ENCODE measurements around the gene BTRC.

DNA sequence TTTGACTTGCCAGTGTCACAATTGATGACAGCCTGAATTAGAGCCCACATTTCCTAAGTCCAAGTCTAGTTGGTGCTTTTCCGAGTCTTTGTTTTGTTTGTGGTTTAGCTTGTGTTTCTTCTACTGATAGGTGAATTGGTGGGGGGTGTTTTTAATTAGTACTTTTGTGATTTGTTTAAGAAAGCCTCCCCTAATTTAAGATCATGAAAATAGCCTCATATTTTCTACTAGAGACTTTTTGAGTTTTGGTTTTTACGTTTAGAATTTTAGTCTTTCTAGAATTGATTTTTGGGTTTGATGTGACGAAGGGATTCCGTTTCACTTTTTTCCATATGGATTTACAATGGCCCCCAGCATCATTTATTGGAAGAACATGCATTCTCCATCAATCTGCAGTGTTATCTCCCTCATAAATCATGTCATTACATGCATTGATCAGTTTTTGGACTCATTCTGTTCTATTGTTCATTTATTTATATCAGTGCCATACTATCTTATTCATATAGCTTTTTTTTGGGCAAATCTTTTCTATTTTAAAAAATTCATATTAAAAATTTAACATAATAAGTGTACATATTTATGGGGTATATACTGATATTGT, 32.8 kb downstream of the BTRC start:
- TF ChIP-seq POLR2A (IDR thresholded peaks at IDR 0.05; ENCODE audit: low read length) (no peak), GATA1 (IDR thresholded peaks at IDR 0.05; ENCODE audit: low read depth, low read length) (no peak)
